ENCODE measurements around the gene SLMAP. TPM values are rescaled to one million over a fixed set of nuclear protein-coding genes. Genes with fewer than 3 reads are reported as not detected.

SLMAP gene
- total and polyA plus RNA-seq, 2 donors from 2014 or later, result 22.0 to 86.1 TPM

- Histone ChIP-seq H3K27me3 (ENCODE audit: control insufficient read depth, insufficient read depth, low read length) (no peaks in the 10 kb centered on the region), H3K9ac (ENCODE audit: low read length in 3 of 3) (no peak overlapping the region), H3K36me3 (ENCODE audit: control insufficient read depth in 2 of 3, insufficient read depth in 3 of 3, low read length in 3 of 3) (no peaks in the 10 kb centered on the region), H3K4me3 (ENCODE audit: low read length in 3 of 3) (no peak overlapping the region), H3K4me1 (ENCODE audit: control insufficient read depth in 2 of 3, insufficient read depth in 2 of 3, low read depth in 1 of 3, low read length in 3 of 3) (peaks cover 0 to 5% (median 0%) of the 10 kb centered on the region in 3 donors), H3K9me3 (ENCODE audit: control insufficient read depth in 2 of 3, insufficient read depth in 1 of 3, low read length in 3 of 3) (no peaks in the 10 kb centered on the region), H3K27ac (ENCODE audit: low read depth in 2 of 2, low read length in 2 of 2) (no peak overlapping the region)
- peak; percentile 5 for TF ChIP-seq CTCF (IDR thresholded peaks at IDR 0.05; ENCODE audit: borderline replicate concordance, extremely low read depth, insufficient read depth)
- FAIRE-seq (peak; percentile 38), DNase-seq (no peak)
- intact Hi-C loops (cut with DNase I), result no loop called here
Measured at GRCh38 chr3:57826245-57826951, 70.3 kb downstream of the SLMAP start.

- no peak for TF ChIP-seq CTCF (IDR thresholded peaks at IDR 0.05; ENCODE audit: borderline replicate concordance, extremely low read depth, insufficient read depth)
- H3K27me3 ChIP-seq (ENCODE audit: control insufficient read depth, insufficient read depth, low read length), result no peaks in the 10 kb centered on the region
- H3K27ac ChIP-seq (ENCODE audit: low read depth in 2 of 2, low read length in 2 of 2), result no peak overlapping the region
- H3K4me1 ChIP-seq (ENCODE audit: control insufficient read depth in 2 of 3, insufficient read depth in 2 of 3, low read depth in 1 of 3, low read length in 3 of 3), result peaks cover 0 to 2% (median 0%) of the 10 kb centered on the region in 3 donors
- H3K36me3 ChIP-seq (ENCODE audit: control insufficient read depth in 2 of 3, insufficient read depth in 3 of 3, low read length in 3 of 3), result peaks cover 0 to 2% (median 0%) of the 10 kb centered on the region in 3 donors
- H3K4me3 ChIP-seq (ENCODE audit: low read length in 3 of 3), result no peak overlapping the region
- no peak for FAIRE-seq
- no peak overlapping the region for H3K9ac ChIP-seq (ENCODE audit: low read length in 3 of 3)
- DNase-seq, result peak in 1 of 5 donors; percentile 23
- H3K9me3 ChIP-seq (ENCODE audit: control insufficient read depth in 2 of 3, insufficient read depth in 1 of 3, low read length in 3 of 3), result no peaks in the 10 kb centered on the region
- intact Hi-C loops (cut with DNase I), result no loop called here
Measured at GRCh38 chr3:57826952-57827723, 71.0 kb downstream of the SLMAP start.

- H3K27ac ChIP-seq (ENCODE audit: low read depth in 2 of 2, low read length in 2 of 2), result no peak overlapping the region
- no peak overlapping the region for H3K9ac ChIP-seq (ENCODE audit: low read length in 3 of 3)
- no peak for TF ChIP-seq CTCF (IDR thresholded peaks at IDR 0.05; ENCODE audit: borderline replicate concordance, extremely low read depth, insufficient read depth)
- peaks cover 0 to 2% (median 0%) of the 10 kb centered on the region in 3 donors for H3K36me3 ChIP-seq (ENCODE audit: control insufficient read depth in 2 of 3, insufficient read depth in 3 of 3, low read length in 3 of 3)
- no peak overlapping the region for H3K4me3 ChIP-seq (ENCODE audit: low read length in 3 of 3)
- intact Hi-C loops (cut with DNase I), result no loop called here
- no peaks in the 10 kb centered on the region for H3K27me3 ChIP-seq (ENCODE audit: control insufficient read depth, insufficient read depth, low read length)
- no peak for DNase-seq
- FAIRE-seq, result no peak
- H3K9me3 ChIP-seq (ENCODE audit: control insufficient read depth in 2 of 3, insufficient read depth in 1 of 3, low read length in 3 of 3), result no peaks in the 10 kb centered on the region
- H3K4me1 ChIP-seq (ENCODE audit: control insufficient read depth in 2 of 3, insufficient read depth in 2 of 3, low read depth in 1 of 3, low read length in 3 of 3), result no peaks in the 10 kb centered on the region
Measured at GRCh38 chr3:57827757-57828156, 71.6 kb downstream of the SLMAP start.

All from kidney (tissue), 14 donors.